GM12891 (cell line): Measurements from ENCODE around the gene EIF2A.

Experiments
- PAX5 ChIP-seq: IDR thresholded peaks from 2 replicates; pipeline ENCODE4 v1.6.1; 2011; ENCODE audit warnings: low read length, moderate library complexity, mild to moderate bottlenecking; ENCODE audit not compliant: insufficient read depth, severe bottlenecking
- POLR2A ChIP-seq: IDR thresholded peaks from 2 replicates; pipeline ENCODE4 v1.6.1; 2011; ENCODE audit warnings: low read depth, low read length, control low read depth
- POLR2AphosphoS5 ChIP-seq: IDR thresholded peaks from 2 replicates; pipeline ENCODE4 v1.6.1; 2011; ENCODE audit warnings: low read depth, low read length, control low read depth
- POU2F2 ChIP-seq: IDR thresholded peaks from 2 replicates; pipeline ENCODE4 v1.6.1; 2011; ENCODE audit warnings: low read depth, mild to moderate bottlenecking, control low read depth, low read length, moderate library complexity
- SPI1 ChIP-seq: IDR thresholded peaks from 2 replicates; pipeline ENCODE4 v1.6.1; 2011; ENCODE audit warnings: low read depth, low read length, control low read depth
- TAF1 ChIP-seq: IDR thresholded peaks from 2 replicates; pipeline ENCODE4 v1.6.1; 2011; ENCODE audit warnings: low read depth, low read length, control low read depth

GRCh38 chr3:150515210-150515609, 31.4 kb upstream of the EIF2A start:
- TF ChIP-seq TAF1 (no peak), POLR2A (no peak), POLR2AphosphoS5 (no peak), SPI1 (no peak), PAX5 (no peak), POU2F2 (no peak)
